Mucosa of descending colon (tissue), 3 donors: Measurements from ENCODE around the gene CCDC85B. TPM values are rescaled to one million over a fixed set of nuclear protein-coding genes. Genes with fewer than 3 reads are reported as not detected.

Experiments
- ATAC-seq: fragments of 200-7000 bp; cut with Tn5 transposase; one replicate; pipeline ENCODE4 v1.9.1; 2020; ENCODE audit warnings: mild to moderate bottlenecking, moderate library complexity
- DNase-seq, 3 donors: peaks; one replicate each; pipeline ENCODE4 v3.0.0-alpha.2; 2020
- H3K36me3 ChIP-seq: fragments of 200-600 bp; one replicate; pipeline ENCODE4 v1.8.0; 2021; ENCODE audit warnings: low read depth, mild to moderate bottlenecking
- H3K4me1 ChIP-seq: fragments of 200-600 bp; one replicate; pipeline ENCODE4 v1.8.0; 2021; ENCODE audit warnings: low read depth, mild to moderate bottlenecking
- H3K4me3 ChIP-seq: fragments of 200-600 bp; one replicate; pipeline ENCODE4 v1.8.0; 2021; ENCODE audit warnings: mild to moderate bottlenecking
- H3K9me3 ChIP-seq: fragments of 200-600 bp; one replicate; pipeline ENCODE4 v1.8.0; 2021; ENCODE audit warnings: mild to moderate bottlenecking
- intact Hi-C, 2 donors: fragments of 100-400 bp; cut with DNase I in 1 of 2; cut with micrococcal nuclease in 1 of 2; formaldehyde crosslinking; loops; one replicate each; pipeline versions ENCODE4 v1.11.0 to v1.11.1; 2022; cut with DNase I, micrococcal nuclease
- total RNA-seq, 3 donors: library from RNA; stranded (reverse); fragmentation: NEBNext Ultra II Directional in 2 of 3; extraction: Animal tissue kit (Norgen Biotek cat#: 25700) in 2 of 3; gene quantifications; one replicate each; pipeline versions ENCODE4 v1.2.1 to v1.2.4, GENCODE V29; 2021 to 2023
- TF ChIP-seq, protein P1 (sequence below): fragments of 200-600 bp; IDR thresholded peaks from one replicate; pipeline ENCODE4 v1.8.0; 2022; ENCODE audit warnings: antibody characterized with exemption, mild to moderate bottlenecking
- donor health status: DM: no; HTN: no; CAD: no; lungs with moderate emphysema.
- donor health status: DM: no; HTN: no; CAD: no.
- donor health status: DM: no; HTN: yes; CAD: no.

Gene CCDC85B
- total RNA-seq, 3 donors from 2014 or later: 4.5 to 22.3 (median 9.2) TPM

DNA sequence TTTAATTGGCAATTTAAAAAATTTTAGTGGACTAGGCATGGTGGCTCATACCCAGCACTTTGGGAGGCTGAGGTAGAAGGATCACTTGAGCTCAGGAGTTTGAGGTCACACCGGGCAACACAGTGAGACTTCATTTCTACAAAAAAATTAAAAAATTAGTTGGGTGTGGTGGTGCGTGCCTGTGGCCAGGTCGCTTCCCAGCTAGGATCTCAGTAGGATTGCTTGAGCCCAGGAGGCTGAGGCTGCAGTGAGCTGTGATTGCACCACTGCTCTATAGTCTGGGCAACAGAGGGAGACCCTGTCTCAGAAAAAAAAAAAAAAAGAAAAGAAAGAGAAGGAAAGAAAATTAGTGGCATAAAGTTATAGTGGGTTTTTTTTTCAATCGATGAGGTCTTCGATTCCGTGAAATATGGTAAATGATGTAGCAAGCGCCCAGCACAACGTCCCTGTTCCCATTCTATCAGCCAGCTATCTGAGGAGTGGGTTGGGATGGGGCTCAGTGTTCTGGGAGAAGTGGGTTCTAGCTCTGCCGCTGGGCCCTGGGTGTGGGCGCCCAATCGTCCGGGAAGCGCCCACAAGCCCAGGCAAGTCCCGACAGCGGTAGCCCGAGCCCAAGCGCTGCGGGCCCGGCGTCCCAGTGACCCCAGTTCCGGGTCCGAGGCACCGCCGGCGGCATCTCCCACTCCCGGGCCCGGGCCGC is 8.3 kb downstream of the CCDC85B start:
- H3K4me3 ChIP-seq: no peak overlapping the region
- DNase-seq (no peak), ATAC-seq (no peak)

DNA sequence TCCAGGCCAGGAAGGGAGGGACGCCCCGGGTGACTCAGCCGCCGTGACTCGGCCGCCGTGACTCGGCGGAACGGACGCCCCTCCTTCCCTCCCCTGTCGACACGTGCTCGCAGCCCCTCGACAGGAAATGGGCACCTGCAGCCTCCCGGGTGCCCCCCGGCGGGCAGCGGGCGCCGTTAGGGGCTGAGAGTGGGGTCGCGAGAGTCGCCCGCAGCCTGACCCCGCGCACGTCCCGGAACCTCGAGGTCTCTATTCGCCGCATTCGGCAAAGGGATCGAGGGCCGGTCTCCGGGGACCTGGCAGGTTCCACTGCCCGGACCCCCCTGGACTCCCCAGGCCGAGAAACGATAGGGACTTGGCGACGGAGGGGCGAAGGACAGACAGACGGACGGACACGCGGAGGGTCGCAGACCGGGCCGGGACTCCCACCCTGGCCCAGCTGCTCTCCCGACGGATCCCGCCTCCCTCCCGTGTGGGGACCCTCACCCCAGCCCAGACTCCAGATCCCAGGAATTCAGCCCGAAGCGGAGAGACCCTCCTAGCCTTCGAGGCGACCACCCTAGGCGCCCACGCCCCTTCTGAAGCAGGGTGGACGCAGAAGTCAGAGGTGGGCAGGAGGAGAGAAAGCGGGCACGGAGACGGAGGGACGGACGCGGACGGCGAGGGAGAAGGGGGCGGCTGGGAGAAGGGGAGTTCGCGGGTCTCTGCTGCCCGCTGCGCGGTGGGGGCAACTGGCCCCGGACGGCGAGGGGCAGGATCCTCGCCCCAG is 9.1 kb downstream of the CCDC85B start:
- no peak overlapping the region for H3K4me3 ChIP-seq

More for the DNA sequence above, 8.3 kb downstream of the CCDC85B start:
- intact Hi-C loops: no loop called here
- no peaks in the 10 kb centered on the region for H3K9me3 ChIP-seq
- TF ChIP-seq, protein P1, sequence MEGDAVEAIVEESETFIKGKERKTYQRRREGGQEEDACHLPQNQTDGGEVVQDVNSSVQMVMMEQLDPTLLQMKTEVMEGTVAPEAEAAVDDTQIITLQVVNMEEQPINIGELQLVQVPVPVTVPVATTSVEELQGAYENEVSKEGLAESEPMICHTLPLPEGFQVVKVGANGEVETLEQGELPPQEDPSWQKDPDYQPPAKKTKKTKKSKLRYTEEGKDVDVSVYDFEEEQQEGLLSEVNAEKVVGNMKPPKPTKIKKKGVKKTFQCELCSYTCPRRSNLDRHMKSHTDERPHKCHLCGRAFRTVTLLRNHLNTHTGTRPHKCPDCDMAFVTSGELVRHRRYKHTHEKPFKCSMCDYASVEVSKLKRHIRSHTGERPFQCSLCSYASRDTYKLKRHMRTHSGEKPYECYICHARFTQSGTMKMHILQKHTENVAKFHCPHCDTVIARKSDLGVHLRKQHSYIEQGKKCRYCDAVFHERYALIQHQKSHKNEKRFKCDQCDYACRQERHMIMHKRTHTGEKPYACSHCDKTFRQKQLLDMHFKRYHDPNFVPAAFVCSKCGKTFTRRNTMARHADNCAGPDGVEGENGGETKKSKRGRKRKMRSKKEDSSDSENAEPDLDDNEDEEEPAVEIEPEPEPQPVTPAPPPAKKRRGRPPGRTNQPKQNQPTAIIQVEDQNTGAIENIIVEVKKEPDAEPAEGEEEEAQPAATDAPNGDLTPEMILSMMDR: no peak
- H3K4me1 ChIP-seq: peaks cover 16% of the 10 kb centered on the region
- no peaks in the 10 kb centered on the region for H3K36me3 ChIP-seq

DNA sequence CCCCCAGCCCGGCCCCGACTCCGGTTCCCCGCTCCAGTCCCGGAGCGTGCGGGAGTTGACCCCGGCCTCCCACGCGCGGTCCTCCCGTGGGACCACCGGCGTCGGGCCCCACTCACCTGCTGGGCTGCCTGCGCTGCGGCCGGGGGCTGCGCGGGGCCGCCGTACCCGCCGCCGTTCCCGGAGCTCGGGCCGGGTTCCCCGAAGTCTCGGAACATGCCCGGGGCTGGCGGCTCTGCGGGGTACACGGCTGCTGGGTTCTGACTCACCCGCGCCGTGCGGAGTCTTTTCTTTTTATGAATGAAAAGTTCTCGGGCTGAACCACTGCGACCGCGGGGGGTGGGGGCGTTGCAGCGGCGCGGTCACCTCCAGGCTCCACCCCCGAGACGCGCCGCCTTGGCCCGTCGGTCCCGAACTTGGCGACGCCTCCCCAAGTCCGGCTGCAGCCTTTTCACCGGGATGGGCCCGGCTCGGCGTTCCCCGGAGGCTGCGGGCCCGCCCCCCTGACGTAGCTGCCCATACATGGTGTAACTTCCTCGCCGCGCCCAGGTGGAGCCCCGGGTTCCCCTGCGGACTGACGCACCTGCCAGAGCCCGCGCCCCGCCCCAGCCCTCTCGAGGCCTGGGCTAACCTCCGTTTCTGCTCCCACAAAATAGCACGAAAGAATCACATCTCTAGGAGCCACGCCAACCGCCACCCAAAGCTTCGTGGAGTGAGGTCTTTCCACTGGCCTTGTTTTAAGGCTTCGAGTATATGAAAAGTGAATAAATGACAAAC is 9.8 kb downstream of the CCDC85B start, which contains the start of gene FOSL1:
Gene FOSL1 (minus strand): TSS at position 264 of the 774 bp plus-strand sequence. CDS start 49 bp downstream, at position 215.
- DNase-seq: peak; percentile 96 to 97 (median 96)
- no peaks in the 10 kb centered on the region for H3K36me3 ChIP-seq

More for the DNA sequence above, 9.1 kb downstream of the CCDC85B start:
- Histone ChIP-seq H3K9me3 (no peaks in the 10 kb centered on the region), H3K36me3 (no peaks in the 10 kb centered on the region), H3K4me1 (peaks cover 16% of the 10 kb centered on the region)
- peak; percentile 61 for ATAC-seq
- DNase-seq: peak in 2 of 3 donors; percentile 71 to 82
- intact Hi-C loops: no loop called here
- TF ChIP-seq, protein P1: no peak

DNA sequence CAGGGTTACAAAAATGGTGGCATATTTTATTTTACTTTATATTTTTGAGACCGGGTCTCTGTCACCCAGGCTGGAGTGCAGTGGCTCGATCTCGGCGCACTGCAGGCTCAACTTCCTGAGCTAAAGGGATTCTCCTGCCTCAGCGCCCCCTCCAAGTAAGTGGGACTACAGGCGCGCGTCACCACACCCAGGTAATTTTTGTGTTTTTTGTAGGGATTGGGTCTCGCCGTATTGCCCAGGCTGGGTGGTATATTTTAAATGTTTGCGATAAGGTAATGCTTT is 10.4 kb downstream of the CCDC85B start:
- TF ChIP-seq, protein P1: no peak
- no peak for ATAC-seq
- intact Hi-C loops: no loop called here

More for the DNA sequence above, 9.8 kb downstream of the CCDC85B start, which contains the start of gene FOSL1:
- TF ChIP-seq, protein P1: no peak
- Histone ChIP-seq H3K4me1 (peaks cover 16% of the 10 kb centered on the region), H3K4me3 (no peak within 1 kb of the TSS), H3K9me3 (no peaks in the 10 kb centered on the region)
- intact Hi-C loops: no loop called here
- peak; percentile 96 for ATAC-seq

DNA sequence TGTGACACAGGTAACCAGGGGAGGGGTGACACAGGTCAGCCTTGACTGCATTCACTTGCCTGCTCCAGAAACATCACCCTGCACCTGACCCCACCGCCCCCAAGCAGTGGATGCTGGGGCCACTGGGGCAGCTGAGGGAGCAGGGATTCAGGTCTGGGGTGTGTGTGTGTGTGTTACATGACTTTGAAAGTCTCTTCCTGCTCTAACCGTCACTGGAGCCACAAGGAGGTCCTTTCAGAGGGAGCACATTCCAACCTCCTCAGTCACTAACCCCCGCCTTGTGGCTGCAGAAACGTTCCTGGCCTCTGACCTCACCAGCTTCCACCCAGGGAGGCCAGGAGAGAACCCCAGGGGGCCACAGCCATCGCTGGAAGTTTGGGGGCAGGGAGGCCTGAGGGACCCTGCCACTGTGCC is 12.6 kb downstream of the CCDC85B start:
- ATAC-seq: no peak

More for the DNA sequence above, 10.4 kb downstream of the CCDC85B start:
- H3K36me3 ChIP-seq: no peaks in the 10 kb centered on the region
- H3K9me3 ChIP-seq: no peaks in the 10 kb centered on the region
- H3K4me1 ChIP-seq: peaks cover 16% of the 10 kb centered on the region
- H3K4me3 ChIP-seq: no peak overlapping the region
- DNase-seq: no peak

More for the DNA sequence above, 12.6 kb downstream of the CCDC85B start:
- intact Hi-C loops: no loop called here
- no peak for DNase-seq
- H3K9me3 ChIP-seq: no peaks in the 10 kb centered on the region
- no peaks in the 10 kb centered on the region for H3K36me3 ChIP-seq
- no peak overlapping the region for H3K4me3 ChIP-seq
- TF ChIP-seq, protein P1: no peak
- peaks cover 16% of the 10 kb centered on the region for H3K4me1 ChIP-seq
